HG03280 (cell line): ENCODE measurements around the gene PANK1.
A peak's percentile ranks its signal among the peaks of the same experiment; 100 is the strongest.
"Not testable (repeated sequence)": the region's sequence is repeated elsewhere in the genome, so short reads cannot be mapped to it uniquely, and the experiment has no call there.

ENCODE experiments used
- ATAC-seq: cut with Tn5 transposase; IDR thresholded peaks from one replicate; pipeline ENCODE4 v1.9.1; 2021; ENCODE audit warnings: mild to moderate bottlenecking, moderate library complexity; ENCODE audit not compliant: unreplicated experiment

Gene PANK1

GRCh38 chr10:89622151-89622550, 22.9 kb downstream of the PANK1 start:
- ATAC-seq, result no peak

- ATAC-seq, result no peak
These were observed 23.6 kb downstream of the PANK1 start for GRCh38 chr10:89621438-89621837.

GRCh38 chr10:89620296-89620695, 24.7 kb downstream of the PANK1 start:
- not testable (repeated sequence) for ATAC-seq

DNA sequence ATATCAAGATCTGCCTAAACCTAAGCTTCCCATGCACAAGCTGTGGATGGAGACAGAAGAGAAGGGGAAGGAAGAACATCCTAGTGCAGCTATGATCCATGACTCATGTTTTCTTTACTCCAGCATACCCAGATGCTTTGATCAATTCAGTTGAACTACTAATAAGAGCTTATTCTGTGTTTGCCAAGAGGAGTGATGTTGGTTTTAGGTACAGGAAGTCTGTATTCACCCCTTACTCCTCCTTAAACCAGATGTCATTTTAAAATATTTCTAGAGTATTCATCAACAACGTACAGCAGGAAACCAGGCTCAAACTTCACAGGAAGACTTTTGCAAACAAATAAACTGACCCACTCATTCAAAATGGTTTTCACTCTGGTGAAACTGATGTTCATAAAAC, 29.2 kb downstream of the PANK1 start:
- ATAC-seq, result no peak

GRCh38 chr10:89615112-89615511, 29.9 kb downstream of the PANK1 start:
- ATAC-seq, result no peak

DNA sequence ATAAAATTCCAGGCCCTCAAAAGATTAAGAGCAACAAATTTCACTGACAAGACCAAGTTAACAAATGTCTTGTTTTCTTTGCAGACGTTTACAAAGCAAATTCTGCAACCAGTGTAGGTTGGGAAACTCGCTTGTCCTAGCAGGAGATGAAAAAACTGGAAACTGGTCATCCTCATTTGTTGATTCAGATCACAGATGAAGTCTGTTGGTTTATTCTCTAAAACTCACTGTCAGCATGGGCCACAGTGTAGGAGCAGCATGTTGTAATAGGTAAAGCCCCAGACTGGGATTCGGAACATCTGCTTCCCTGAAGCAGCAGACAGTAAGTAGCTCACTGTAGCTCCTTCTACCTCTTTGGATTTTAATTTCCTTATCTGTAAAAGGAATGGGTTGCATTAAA, 31.5 kb downstream of the PANK1 start:
- no peak for ATAC-seq

- ATAC-seq, result no peak
These were observed 33.8 kb downstream of the PANK1 start for GRCh38 chr10:89611282-89611681.

DNA sequence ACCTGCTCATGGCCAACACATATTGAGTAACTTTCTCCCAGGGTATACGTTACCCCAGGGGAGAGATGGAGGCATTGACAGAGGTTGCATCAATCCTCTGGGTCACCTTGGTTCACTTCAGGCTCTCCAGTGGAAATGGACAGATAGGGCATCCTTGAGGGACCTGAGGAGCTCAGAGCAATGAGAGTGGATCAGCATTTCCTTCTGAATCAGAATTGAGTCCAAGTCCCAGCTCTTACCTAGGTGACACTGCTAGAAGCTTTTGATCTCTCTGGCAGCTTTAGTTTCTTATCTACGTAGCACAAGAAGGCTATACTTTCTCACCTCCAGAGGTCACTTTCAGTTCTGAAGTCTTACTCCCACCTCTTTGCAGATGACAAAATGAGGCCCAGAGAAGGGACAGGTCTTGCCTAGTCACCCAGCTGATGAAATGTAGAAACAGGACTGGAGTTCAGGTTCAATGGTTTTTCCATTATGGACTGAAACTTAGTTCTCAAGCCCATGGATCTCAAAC, 35.2 kb downstream of the PANK1 start:
- peak; percentile 92 for ATAC-seq

GRCh38 chr10:89604200-89604599, 40.8 kb downstream of the PANK1 start:
- ATAC-seq, result no peak

- ATAC-seq, result no peak
These were observed 42.1 kb downstream of the PANK1 start for GRCh38 chr10:89602919-89603318.

- ATAC-seq, result no peak
These were observed 43.2 kb downstream of the PANK1 start for GRCh38 chr10:89601728-89602361.

DNA sequence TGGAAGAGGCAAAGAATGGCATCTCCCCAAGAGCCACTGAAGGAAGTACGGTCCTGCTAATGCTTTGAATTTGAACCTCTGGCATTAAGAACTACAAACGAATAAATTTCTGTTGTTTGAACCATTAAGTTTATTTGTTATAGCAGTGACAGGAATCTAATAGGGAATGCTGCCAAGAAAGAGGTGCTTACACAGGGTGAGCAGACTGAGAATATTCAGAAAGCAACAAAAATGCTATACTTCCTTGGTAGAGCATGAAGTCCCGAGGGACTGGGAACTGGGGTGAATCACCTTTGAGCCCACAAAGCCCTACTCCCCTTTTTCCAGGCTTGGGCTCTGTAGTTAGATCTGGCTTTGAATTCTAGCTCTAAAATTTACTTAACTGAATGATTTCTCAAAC, 45.0 kb downstream of the PANK1 start:
- no peak for ATAC-seq

GRCh38 chr10:89593043-89593442, 52.0 kb downstream of the PANK1 start:
- no peak for ATAC-seq

DNA sequence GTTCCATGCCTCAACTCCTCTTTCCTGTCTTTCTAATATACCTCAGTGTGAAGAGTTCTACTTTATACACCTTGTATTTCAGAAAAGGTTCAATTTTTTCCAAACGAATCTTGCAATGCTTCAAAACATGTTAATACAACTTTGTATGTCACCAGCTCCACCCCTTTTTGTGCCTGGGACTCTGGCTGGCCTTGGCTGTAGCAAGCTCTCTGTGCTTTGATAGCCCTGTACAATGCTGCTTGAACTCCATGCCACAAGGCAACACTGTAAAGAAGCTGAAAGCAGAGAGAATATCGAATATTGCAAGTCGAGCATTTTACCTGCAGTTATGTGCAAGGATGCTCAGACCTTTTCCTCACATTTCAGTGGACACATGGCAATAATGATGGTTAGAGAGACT, 52.5 kb downstream of the PANK1 start:
- ATAC-seq, result no peak

GRCh38 chr10:89591796-89592271, 53.2 kb downstream of the PANK1 start:
- ATAC-seq, result no peak

DNA sequence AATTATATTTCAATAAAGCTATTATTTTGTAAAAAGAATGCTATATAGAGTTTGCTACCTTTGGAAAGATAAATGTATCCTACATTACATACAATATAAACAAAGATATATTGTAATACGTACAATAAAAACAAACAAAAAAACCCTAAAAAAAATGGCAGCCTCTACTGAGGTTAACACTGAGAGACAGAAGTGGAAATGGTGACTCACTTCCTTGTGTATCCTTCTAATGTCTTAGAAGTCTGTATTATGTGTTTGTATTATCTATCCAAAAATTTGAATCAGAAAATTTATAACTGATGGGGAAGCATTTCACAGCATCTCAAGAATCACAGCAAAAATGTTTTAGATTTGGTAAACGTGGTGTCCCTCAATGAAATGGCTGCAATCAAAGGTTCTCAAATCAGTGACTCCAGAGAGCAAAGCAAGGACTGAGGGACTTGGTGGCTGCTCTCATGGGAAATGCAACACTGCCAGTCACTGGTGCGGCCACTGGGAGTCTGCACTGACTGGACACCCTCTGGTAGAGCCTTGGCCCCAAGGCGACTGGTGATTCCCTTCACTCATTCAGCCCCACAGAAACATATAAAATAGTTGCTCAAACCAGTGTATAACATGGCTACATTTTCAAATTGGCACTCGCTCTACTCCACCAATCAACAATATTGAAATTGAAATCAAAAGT, 53.8 kb downstream of the PANK1 start:
- ATAC-seq, result no peak

GRCh38 chr10:89590326-89590725, 54.7 kb downstream of the PANK1 start:
- ATAC-seq, result no peak

DNA sequence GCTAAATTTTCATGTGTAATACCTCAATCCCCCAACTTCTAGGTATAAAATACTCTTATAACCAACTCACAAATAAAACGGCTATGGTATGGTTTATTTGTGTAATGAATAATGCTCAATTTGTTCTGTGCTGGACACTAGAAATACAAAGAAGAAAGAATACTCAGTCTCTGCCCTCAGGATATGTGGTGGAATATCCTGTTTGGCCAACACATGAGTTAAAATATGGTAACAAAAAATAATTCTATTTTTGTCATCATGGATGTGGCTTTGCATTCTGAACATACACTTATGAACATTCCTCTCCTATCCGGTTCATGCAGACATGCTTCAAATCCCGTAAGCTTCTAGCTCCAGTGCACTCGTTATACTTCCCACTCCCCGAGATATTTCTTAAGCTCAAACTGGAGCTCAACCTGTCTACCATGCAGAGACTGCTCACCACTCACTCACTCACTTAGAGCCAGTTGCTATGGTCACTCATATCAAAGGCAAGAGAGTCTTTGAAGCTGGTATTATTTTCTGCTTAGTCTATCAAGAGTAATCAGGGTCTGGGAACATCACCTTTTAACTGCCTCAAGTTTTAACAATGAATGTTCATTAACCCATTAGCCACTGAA, 55.8 kb downstream of the PANK1 start:
- no peak for ATAC-seq

DNA sequence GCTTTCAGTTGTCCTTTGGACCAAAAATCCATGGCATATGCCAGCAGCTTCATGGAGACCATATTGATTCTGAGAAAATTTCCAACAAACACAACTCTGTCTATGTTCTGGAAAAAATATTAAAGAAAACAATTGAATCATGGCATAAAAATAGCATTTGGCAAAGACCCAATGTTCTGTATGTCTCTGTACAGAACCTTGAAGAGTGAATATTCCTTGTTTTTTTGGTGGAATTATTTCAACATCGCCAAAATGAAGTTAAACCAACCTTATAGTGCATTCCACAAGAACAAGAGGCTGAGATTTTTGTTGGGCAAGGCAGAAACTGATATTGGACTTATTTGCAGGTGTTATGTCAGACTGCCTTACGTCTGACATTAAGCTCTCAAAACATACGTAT, 56.4 kb downstream of the PANK1 start:
- ATAC-seq, result no peak

DNA sequence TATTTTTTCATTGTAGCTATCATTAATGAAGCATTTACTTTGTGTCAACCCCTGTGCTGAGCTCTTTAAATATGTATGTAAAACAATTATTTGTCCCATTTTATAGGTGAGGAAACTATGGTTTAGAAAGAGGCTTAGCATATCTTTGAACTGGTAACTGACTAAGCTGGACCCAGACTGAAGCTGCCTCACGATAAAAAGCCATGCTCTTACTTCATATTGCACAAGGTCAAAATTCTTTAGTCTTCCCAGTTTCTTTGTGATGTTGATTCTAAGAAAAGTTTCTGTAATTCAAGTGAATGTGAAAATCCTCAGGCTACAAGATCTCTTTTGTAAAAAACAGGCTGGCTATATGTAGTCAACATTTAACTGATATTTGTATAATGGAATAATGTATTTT, 63.0 kb downstream of the PANK1 start:
- ATAC-seq, result no peak

DNA sequence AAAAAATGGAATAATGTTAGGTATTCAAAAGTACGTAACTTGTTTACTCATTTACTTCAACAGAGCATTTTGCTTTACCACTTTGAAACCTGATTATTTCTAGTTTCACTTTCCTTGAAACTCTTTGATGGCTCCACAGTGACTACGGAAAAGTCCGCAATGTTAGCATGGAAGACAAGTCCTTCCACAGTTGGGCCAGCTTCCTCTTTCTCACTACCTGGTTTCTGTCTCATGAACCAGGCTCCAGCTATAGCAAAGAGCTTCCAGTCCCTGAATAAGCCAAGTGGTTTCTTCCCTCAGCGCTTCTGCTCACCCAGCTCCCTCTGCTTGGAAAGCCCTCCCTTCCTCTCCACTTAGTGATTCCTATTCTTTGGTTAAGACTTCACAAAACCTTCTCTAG, 64.8 kb downstream of the PANK1 start:
- no peak for ATAC-seq

DNA sequence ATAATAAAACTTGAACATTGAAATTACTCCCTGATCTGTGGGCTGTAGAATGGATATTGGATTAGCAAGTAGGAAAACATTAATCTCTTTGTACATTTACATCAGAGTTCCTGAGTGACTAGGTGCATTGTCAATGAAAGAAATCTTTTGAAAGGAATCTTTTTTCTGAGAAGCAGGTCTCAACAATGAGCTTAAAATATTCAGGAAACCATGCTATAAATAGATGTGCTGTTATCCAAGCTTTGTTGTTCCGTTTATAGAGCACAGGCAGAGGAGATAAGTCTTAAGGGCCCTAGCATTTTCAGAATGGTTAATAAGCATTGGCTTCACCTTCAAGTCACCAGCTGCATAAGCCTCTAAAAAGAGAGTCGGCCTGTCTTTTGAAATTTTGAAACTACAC, 68.3 kb downstream of the PANK1 start:
- ATAC-seq, result no peak
